HuH-7.5 (cell line): ENCODE data around the gene SHH.
"Not testable (repeated sequence)": the region's sequence is repeated elsewhere in the genome, so short reads cannot be mapped to it uniquely, and the experiment has no call there.

Experiments used
- DNase-seq: peaks from one replicate; pipeline ENCODE4 v3.0.0; 2011; ENCODE audit warnings: low spot score

SHH gene

GRCh38 chr7:155819186-155819585, 6.9 kb upstream of the SHH start:
- DNase-seq, result no peak

- no peak for DNase-seq
Observed at GRCh38 chr7:155818820-155819168, 6.5 kb upstream of the SHH start.

- no peak for DNase-seq
Observed at GRCh38 chr7:155818154-155818819, 6.0 kb upstream of the SHH start.

GRCh38 chr7:155817515-155817914, 5.3 kb upstream of the SHH start:
- not testable (repeated sequence) for DNase-seq

GRCh38 chr7:155816996-155817395, 4.7 kb upstream of the SHH start:
- DNase-seq, result no peak

- DNase-seq, result no peak
Observed at GRCh38 chr7:155816192-155816508, 3.9 kb upstream of the SHH start.

- DNase-seq, result peak; percentile 93
Observed at GRCh38 chr7:155815332-155816191, 3.3 kb upstream of the SHH start.

- no peak for DNase-seq
Observed at GRCh38 chr7:155814316-155815276, 2.3 kb upstream of the SHH start.

- no peak for DNase-seq
Observed at GRCh38 chr7:155813546-155814315, 1.5 kb upstream of the SHH start.

- no peak for DNase-seq
Observed at GRCh38 chr7:155813125-155813524, 862 bp upstream of the SHH start.

- no peak for DNase-seq
Observed at GRCh38 chr7:155811560-155811894, 736 bp downstream of the SHH start.

GRCh38 chr7:155810770-155811559, 1.3 kb downstream of the SHH start:
- DNase-seq, result no peak

- DNase-seq, result no peak
Observed at GRCh38 chr7:155809947-155810769, 2.1 kb downstream of the SHH start.

- DNase-seq, result peak; percentile 84
Observed at GRCh38 chr7:155809332-155809946, 2.8 kb downstream of the SHH start.

- DNase-seq, result peak; percentile 87
Observed at GRCh38 chr7:155808549-155809331, 3.5 kb downstream of the SHH start.

GRCh38 chr7:155807789-155808548, 4.3 kb downstream of the SHH start:
- peak; percentile 96 for DNase-seq

GRCh38 chr7:155807065-155807671, 5.1 kb downstream of the SHH start:
- DNase-seq, result peak; percentile 83
